ENCODE measurements around the gene C11orf68. TPM values are rescaled to one million over a fixed set of nuclear protein-coding genes. Genes with fewer than 3 reads are reported as not detected.

The C11orf68 gene
- total RNA-seq (10 to 100 TPM in 3 of 5 donors, 1 to 10 TPM in 2; 3.1 to 16.8 (median 10.1) TPM), polyA plus RNA-seq (10 to 100 TPM; 26.9 to 31.3 (median 29.6) TPM)
- long read RNA-seq, donor 1, transcript C11orf68-203 (1 exons, 1,528 nt), result minor isoform, 5 of 20 reads
- long read RNA-seq, donor 1, transcript C11orf68-201 (2 exons, 1,619 nt), result minor isoform, 7 of 20 reads
- long read RNA-seq, donor 1, transcript C11orf68-202 (2 exons, 1,559 nt), result major isoform, 8 of 20 reads
- long read RNA-seq, donor 1, partial matches to known transcripts, result 0 of 20 reads
- long read RNA-seq, donor 1, other reads (novel, unspliced or antisense), result 0 of 20 reads
- long read RNA-seq, donor 2, transcript C11orf68-202 (2 exons, 1,559 nt), result major isoform, 10 of 21 reads
- long read RNA-seq, donor 2, transcript C11orf68-203 (1 exons, 1,528 nt), result minor isoform, 5 of 21 reads
- long read RNA-seq, donor 2, transcript C11orf68-201 (2 exons, 1,619 nt), result minor isoform, 6 of 21 reads
- long read RNA-seq, donor 2, partial matches to known transcripts, result 0 of 21 reads
- long read RNA-seq, donor 2, other reads (novel, unspliced or antisense), result 0 of 21 reads
- long read RNA-seq, donor 3, transcript C11orf68-202 (2 exons, 1,559 nt), result major isoform, 7 of 14 reads
- long read RNA-seq, donor 3, transcript C11orf68-203 (1 exons, 1,528 nt), result minor isoform, 6 of 14 reads
- long read RNA-seq, donor 3, partial matches to known transcripts, result 0 of 14 reads
- long read RNA-seq, donor 3, other reads (novel, unspliced or antisense), result 0 of 14 reads
- long read RNA-seq, donor 4, partial matches to known transcripts, result 0 of 3 reads
- long read RNA-seq, donor 4, other reads (novel, unspliced or antisense), result 0 of 3 reads
- long read RNA-seq, donor 5, transcript C11orf68-201 (2 exons, 1,619 nt), result minor isoform, 9 of 37 reads
- long read RNA-seq, donor 5, transcript C11orf68-203 (1 exons, 1,528 nt), result major isoform, 16 of 37 reads
- long read RNA-seq, donor 5, transcript C11orf68-202 (2 exons, 1,559 nt), result minor isoform, 12 of 37 reads
- long read RNA-seq, donor 5, partial matches to known transcripts, result 0 of 37 reads
- long read RNA-seq, donor 5, other reads (novel, unspliced or antisense), result 0 of 37 reads
- long read RNA-seq, donor 6, transcript C11orf68-201 (2 exons, 1,619 nt), result minor isoform, 9 of 36 reads
- long read RNA-seq, donor 6, transcript C11orf68-202 (2 exons, 1,559 nt), result major isoform, 18 of 36 reads
- long read RNA-seq, donor 6, transcript C11orf68-203 (1 exons, 1,528 nt), result minor isoform, 9 of 36 reads
- long read RNA-seq, donor 6, partial matches to known transcripts, result 0 of 36 reads
- long read RNA-seq, donor 6, other reads (novel, unspliced or antisense), result 0 of 36 reads
- long read RNA-seq, donor 7, transcript C11orf68-203 (1 exons, 1,528 nt), result major isoform, 17 of 239 reads
- long read RNA-seq, donor 7, transcript C11orf68-202 (2 exons, 1,559 nt), result minor isoform, 9 of 239 reads
- long read RNA-seq, donor 7, partial matches to known transcripts, result 210 of 239 reads
- long read RNA-seq, donor 7, other reads (novel, unspliced or antisense), result 0 of 239 reads
- long read RNA-seq, donor 8, transcript C11orf68-202 (2 exons, 1,559 nt), result major isoform, 12 of 24 reads
- long read RNA-seq, donor 8, transcript C11orf68-203 (1 exons, 1,528 nt), result minor isoform, 10 of 24 reads
- long read RNA-seq, donor 8, partial matches to known transcripts, result 0 of 24 reads
- long read RNA-seq, donor 8, other reads (novel, unspliced or antisense), result 0 of 24 reads
- long read RNA-seq, donor 9, transcript C11orf68-202 (2 exons, 1,559 nt), result minor isoform, 10 of 29 reads
- long read RNA-seq, donor 9, transcript C11orf68-203 (1 exons, 1,528 nt), result major isoform, 13 of 29 reads
- long read RNA-seq, donor 9, transcript C11orf68-201 (2 exons, 1,619 nt), result minor isoform, 6 of 29 reads
- long read RNA-seq, donor 9, partial matches to known transcripts, result 0 of 29 reads
- long read RNA-seq, donor 9, other reads (novel, unspliced or antisense), result 0 of 29 reads
- long read RNA-seq, donor 10, partial matches to known transcripts, result 0 of 10 reads
- long read RNA-seq, donor 10, other reads (novel, unspliced or antisense), result 0 of 10 reads

GRCh38 chr11:65918211-65919140 is at the start of gene C11orf68:
Gene C11orf68, minus strand, starts transcription at chr11:65919062. Its CDS starts 31 bp downstream, at chr11:65919031.
- peak within 1 kb of the TSS; percentile 89 to 98 (median 97) for H3K27ac ChIP-seq
- peak within 1 kb of the TSS; percentile 94 to 98 (median 96) for H3K4me3 ChIP-seq
- intact Hi-C loops (cut with DNase I; ENCODE audit: low total_unique reads), result no loop called here
- H3K36me3 ChIP-seq, result peaks cover 11 to 34% (median 26%) of the 10 kb centered on the region in 4 donors
- peak in 1 of 2 donors; percentile 33 for DNase-seq
- H3K27me3 ChIP-seq, result no peaks in the 10 kb centered on the region
- H3K4me1 ChIP-seq, result peaks cover 48 to 58% (median 55%) of the 10 kb centered on the region in 4 donors
- WGBS, 5 donors, result 4 to 33% (median 6%) methylated on average over 6 to 77 of the region's 77 CpGs
- peak in 2 of 3 donors; percentile 12 to 64 for TF ChIP-seq POLR2AphosphoS5 (IDR thresholded peaks at IDR 0.05)
- TF ChIP-seq CTCF (IDR thresholded peaks at IDR 0.05), result no peak
- no peak for TF ChIP-seq POLR2A (IDR thresholded peaks at IDR 0.05)
- no peak for TF ChIP-seq EP300 (IDR thresholded peaks at IDR 0.05)
- no peaks in the 10 kb centered on the region for H3K9me3 ChIP-seq

GRCh38 chr11:65967329-65967934 is 48.6 kb upstream of the C11orf68 start:
- H3K4me1 ChIP-seq, result peaks cover 12 to 33% (median 24%) of the 10 kb centered on the region in 4 donors
- WGBS, 5 donors, result 90 to 95% (median 95%) methylated on average over 24 to 30 of the region's 30 CpGs
- H3K4me3 ChIP-seq, result no peak overlapping the region
- H3K27me3 ChIP-seq, result no peaks in the 10 kb centered on the region
- H3K36me3 ChIP-seq, result peaks cover 60 to 82% (median 80%) of the 10 kb centered on the region in 4 donors
- no peak for TF ChIP-seq CTCF (IDR thresholded peaks at IDR 0.05)
- no peak for TF ChIP-seq POLR2AphosphoS5 (IDR thresholded peaks at IDR 0.05)
- no peak for TF ChIP-seq POLR2A (IDR thresholded peaks at IDR 0.05)
- TF ChIP-seq EP300 (IDR thresholded peaks at IDR 0.05), result no peak
- intact Hi-C loops (cut with DNase I; ENCODE audit: low total_unique reads), result no loop called here
- H3K9me3 ChIP-seq, result no peaks in the 10 kb centered on the region
- no peak overlapping the region for H3K27ac ChIP-seq
- DNase-seq, result no peak

Data from stomach (tissue), 19 donors.